Measurements from ENCODE around the gene SLC13A5. TPM values are rescaled to one million over a fixed set of nuclear protein-coding genes. Genes with fewer than 3 reads are reported as not detected.
"Not testable (repeated sequence)": the region's sequence is repeated elsewhere in the genome, so short reads cannot be mapped to it uniquely, and the experiment has no call there.

Gene SLC13A5
- total RNA-seq, 1 experiment from 2014 or later = 0.92 TPM

DNA sequence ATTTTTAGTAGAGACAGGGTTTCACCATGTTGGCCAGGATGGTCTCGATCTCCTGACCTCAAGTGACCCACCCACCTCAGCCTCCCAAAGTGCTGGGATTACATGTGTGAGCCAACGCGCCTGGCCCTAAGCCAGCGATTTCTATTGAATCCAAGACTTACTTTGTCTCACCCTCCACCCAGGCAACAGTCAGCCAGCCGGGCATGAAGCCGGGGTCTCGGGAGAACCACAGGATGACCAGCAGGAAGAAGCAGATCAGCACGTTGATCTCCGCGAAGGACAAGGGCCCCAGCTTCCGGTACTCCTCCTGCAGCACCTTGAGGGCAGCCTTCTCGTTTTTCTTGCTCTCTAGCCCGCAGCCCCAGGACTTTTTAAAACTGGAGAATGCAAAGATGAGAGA, 17.6 kb downstream of the SLC13A5 start:
- Histone ChIP-seq H2AFZ (no peak overlapping the region), H3K4me2 (no peak overlapping the region), H3K27me3 (ENCODE audit: insufficient read depth, low read depth) (peaks cover 12% of the 10 kb centered on the region; the same call in 1 of the 2 replicates), H3K36me3 (ENCODE audit: low read depth) (no peaks in the 10 kb centered on the region), H3K4me1 (replicated peaks; ENCODE audit: insufficient read depth) (peaks cover 10% of the 10 kb centered on the region), H3F3A (ENCODE audit: insufficient read depth, low read depth) (no peaks in the 10 kb centered on the region), H3K27ac (no peak overlapping the region), H3K79me2 (ENCODE audit: low read depth) (no peaks in the 10 kb centered on the region), H3K4me3 (no peak overlapping the region), H3K9me2 (ENCODE audit: insufficient read depth) (no peaks in the 10 kb centered on the region), H4K20me1 (ENCODE audit: insufficient read depth) (no peaks in the 10 kb centered on the region), H3K9me3 (ENCODE audit: insufficient read depth, low read depth) (no peaks in the 10 kb centered on the region)
- no peak for TF ChIP-seq EZH2 (IDR thresholded peaks at IDR 0.05; ENCODE audit: low read depth)
- TF ChIP-seq, protein P1, sequence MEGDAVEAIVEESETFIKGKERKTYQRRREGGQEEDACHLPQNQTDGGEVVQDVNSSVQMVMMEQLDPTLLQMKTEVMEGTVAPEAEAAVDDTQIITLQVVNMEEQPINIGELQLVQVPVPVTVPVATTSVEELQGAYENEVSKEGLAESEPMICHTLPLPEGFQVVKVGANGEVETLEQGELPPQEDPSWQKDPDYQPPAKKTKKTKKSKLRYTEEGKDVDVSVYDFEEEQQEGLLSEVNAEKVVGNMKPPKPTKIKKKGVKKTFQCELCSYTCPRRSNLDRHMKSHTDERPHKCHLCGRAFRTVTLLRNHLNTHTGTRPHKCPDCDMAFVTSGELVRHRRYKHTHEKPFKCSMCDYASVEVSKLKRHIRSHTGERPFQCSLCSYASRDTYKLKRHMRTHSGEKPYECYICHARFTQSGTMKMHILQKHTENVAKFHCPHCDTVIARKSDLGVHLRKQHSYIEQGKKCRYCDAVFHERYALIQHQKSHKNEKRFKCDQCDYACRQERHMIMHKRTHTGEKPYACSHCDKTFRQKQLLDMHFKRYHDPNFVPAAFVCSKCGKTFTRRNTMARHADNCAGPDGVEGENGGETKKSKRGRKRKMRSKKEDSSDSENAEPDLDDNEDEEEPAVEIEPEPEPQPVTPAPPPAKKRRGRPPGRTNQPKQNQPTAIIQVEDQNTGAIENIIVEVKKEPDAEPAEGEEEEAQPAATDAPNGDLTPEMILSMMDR (conservative IDR thresholded peaks at IDR 0.05) = no peak
- POLR2A ChIA-PET (ENCODE audit: unreplicated experiment) = no interaction called here
- no peak for DNase-seq
- BruUV-seq (replicated peaks) = no TSS peak
- CTCF ChIA-PET = no interaction called here
- intact Hi-C loops (cut with micrococcal nuclease; ENCODE audit: unreplicated experiment) = no loop called here

DNA sequence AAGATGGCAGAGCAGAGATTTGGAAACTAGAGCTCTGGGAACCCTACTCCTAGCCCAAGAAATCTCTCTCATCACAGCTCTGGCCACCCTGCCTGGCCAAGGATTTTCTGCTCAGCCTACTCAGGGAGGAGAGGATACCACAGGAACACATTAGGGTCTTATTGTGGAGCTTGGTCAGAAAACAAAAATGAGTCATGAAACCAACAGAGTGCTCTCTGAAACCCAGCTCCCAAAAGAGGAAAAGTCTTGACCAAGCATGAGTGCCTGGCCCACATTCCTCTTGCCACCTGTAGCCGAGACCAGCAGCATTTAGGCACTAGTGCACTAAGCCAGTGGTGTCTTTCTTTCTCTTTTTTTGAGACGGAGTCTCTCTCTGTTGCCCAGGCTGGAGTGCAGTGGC, 18.1 kb downstream of the SLC13A5 start:
- intact Hi-C loops (cut with micrococcal nuclease; ENCODE audit: unreplicated experiment) = no loop called here
- ChIA-PET CTCF (interaction anchor here (0.5 kb wide), 1 partner anchor 25 kb away, joined by 3 read pairs; no protein-coding TSS in a partner anchor), POLR2A (ENCODE audit: unreplicated experiment) (no interaction called here)
- Histone ChIP-seq H3K27me3 (ENCODE audit: insufficient read depth, low read depth) (peaks cover 12% of the 10 kb centered on the region; the same call in 1 of the 2 replicates), H4K20me1 (ENCODE audit: insufficient read depth) (no peaks in the 10 kb centered on the region), H3K4me1 (replicated peaks; ENCODE audit: insufficient read depth) (peaks cover 10% of the 10 kb centered on the region), H3K9me2 (ENCODE audit: insufficient read depth) (no peaks in the 10 kb centered on the region), H3K4me3 (no peak overlapping the region), H2AFZ (no peak overlapping the region), H3K79me2 (ENCODE audit: low read depth) (no peaks in the 10 kb centered on the region), H3K4me2 (no peak overlapping the region), H3K9me3 (ENCODE audit: insufficient read depth, low read depth) (no peaks in the 10 kb centered on the region), H3K27ac (no peak overlapping the region), H3F3A (ENCODE audit: insufficient read depth, low read depth) (no peaks in the 10 kb centered on the region), H3K36me3 (ENCODE audit: low read depth) (no peaks in the 10 kb centered on the region)
- TF ChIP-seq EZH2 (IDR thresholded peaks at IDR 0.05; ENCODE audit: low read depth) = no peak
- TF ChIP-seq, protein P1 (conservative IDR thresholded peaks at IDR 0.05) = no peak
- peak in 1 of 2 experiments; percentile 3 for DNase-seq
- BruUV-seq (replicated peaks) = no TSS peak

DNA sequence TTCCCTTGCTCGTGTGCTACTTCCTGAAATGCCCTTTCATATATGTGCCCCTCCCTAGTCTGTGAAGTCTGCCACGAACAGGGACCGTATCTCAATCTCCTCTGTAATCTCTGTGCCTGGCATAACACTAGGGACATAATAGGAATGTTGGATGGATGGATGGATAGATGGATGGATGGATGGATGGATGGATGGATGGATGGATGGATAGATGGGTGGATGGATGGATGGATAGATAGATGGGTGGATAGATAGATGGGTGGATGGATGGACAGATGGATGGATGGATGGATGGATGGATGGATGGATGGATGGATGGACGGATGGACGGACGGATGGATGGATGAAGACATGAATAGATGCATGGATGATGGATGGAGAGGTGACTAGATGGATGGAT, 21.2 kb downstream of the SLC13A5 start:
- BruUV-seq (replicated peaks); CTCF ChIA-PET; POLR2A ChIA-PET (ENCODE audit: unreplicated experiment); H4K20me1 ChIP-seq (ENCODE audit: insufficient read depth); H3F3A ChIP-seq (ENCODE audit: insufficient read depth, low read depth); H3K4me2 ChIP-seq; H3K4me3 ChIP-seq; H3K36me3 ChIP-seq (ENCODE audit: low read depth); H3K4me1 ChIP-seq (replicated peaks; ENCODE audit: insufficient read depth); H2AFZ ChIP-seq; H3K9me2 ChIP-seq (ENCODE audit: insufficient read depth); H3K27ac ChIP-seq; H3K9me3 ChIP-seq (ENCODE audit: insufficient read depth, low read depth); intact Hi-C loops (cut with micrococcal nuclease; ENCODE audit: unreplicated experiment); DNase-seq; H3K79me2 ChIP-seq (ENCODE audit: low read depth): not testable (repeated sequence)
- H3K27me3 ChIP-seq (ENCODE audit: insufficient read depth, low read depth) = peaks cover 12% of the 10 kb centered on the region; the same call in 1 of the 2 replicates

DNA sequence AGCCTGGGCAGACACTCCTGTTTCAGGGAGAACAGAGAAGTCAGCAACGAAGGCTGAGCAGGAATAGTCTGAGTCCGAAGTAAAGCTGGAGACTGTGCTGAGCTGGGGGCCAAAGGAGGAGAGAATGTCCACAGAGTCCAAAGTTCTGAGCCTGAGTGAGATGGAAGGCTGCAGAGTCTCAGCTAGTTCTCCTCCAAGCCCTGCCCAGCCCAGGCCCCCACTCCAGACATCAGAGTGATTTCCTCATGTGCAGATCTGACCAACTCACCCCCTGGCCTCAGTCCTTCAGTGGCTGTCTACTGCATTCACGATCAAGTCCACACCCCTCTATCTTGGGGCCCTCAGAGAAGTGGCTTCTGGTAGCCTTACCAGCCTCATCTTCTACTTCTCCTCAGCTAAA, 21.6 kb downstream of the SLC13A5 start:
- POLR2A ChIA-PET (ENCODE audit: unreplicated experiment) = no interaction called here
- intact Hi-C loops (cut with micrococcal nuclease; ENCODE audit: unreplicated experiment) = no loop called here
- Histone ChIP-seq H3K4me3 (no peak overlapping the region), H4K20me1 (ENCODE audit: insufficient read depth) (no peaks in the 10 kb centered on the region), H3K4me2 (no peak overlapping the region), H3K9me2 (ENCODE audit: insufficient read depth) (no peaks in the 10 kb centered on the region), H3K27ac (no peak overlapping the region), H3K79me2 (ENCODE audit: low read depth) (no peaks in the 10 kb centered on the region), H3K9me3 (ENCODE audit: insufficient read depth, low read depth) (no peaks in the 10 kb centered on the region), H3K4me1 (replicated peaks; ENCODE audit: insufficient read depth) (no peaks in the 10 kb centered on the region), H2AFZ (no peak overlapping the region), H3K36me3 (ENCODE audit: low read depth) (no peaks in the 10 kb centered on the region), H3F3A (ENCODE audit: insufficient read depth, low read depth) (no peaks in the 10 kb centered on the region), H3K27me3 (ENCODE audit: insufficient read depth, low read depth) (peaks cover 12% of the 10 kb centered on the region; the same call in 1 of the 2 replicates)
- TF ChIP-seq, protein P1 (conservative IDR thresholded peaks at IDR 0.05) = no peak
- TF ChIP-seq EZH2 (IDR thresholded peaks at IDR 0.05; ENCODE audit: low read depth) = no peak
- no TSS peak for BruUV-seq (replicated peaks)
- DNase-seq = no peak
- CTCF ChIA-PET = interaction anchor here (0.5 to 0.6 kb wide), 2 partner anchors 21 to 314 kb away, joined by 3 to 5 read pairs; no protein-coding TSS in a partner anchor
